ENCODE measurements around the gene ASB13. TPM values are rescaled to one million over a fixed set of nuclear protein-coding genes. Genes with fewer than 3 reads are reported as not detected.

The ASB13 gene
- total and polyA plus RNA-seq, 2 of the 13 experiments (the other 11 are each of a cell fraction or from before 2014, with no cell fraction given): 9.3 to 15.4 TPM

DNA sequence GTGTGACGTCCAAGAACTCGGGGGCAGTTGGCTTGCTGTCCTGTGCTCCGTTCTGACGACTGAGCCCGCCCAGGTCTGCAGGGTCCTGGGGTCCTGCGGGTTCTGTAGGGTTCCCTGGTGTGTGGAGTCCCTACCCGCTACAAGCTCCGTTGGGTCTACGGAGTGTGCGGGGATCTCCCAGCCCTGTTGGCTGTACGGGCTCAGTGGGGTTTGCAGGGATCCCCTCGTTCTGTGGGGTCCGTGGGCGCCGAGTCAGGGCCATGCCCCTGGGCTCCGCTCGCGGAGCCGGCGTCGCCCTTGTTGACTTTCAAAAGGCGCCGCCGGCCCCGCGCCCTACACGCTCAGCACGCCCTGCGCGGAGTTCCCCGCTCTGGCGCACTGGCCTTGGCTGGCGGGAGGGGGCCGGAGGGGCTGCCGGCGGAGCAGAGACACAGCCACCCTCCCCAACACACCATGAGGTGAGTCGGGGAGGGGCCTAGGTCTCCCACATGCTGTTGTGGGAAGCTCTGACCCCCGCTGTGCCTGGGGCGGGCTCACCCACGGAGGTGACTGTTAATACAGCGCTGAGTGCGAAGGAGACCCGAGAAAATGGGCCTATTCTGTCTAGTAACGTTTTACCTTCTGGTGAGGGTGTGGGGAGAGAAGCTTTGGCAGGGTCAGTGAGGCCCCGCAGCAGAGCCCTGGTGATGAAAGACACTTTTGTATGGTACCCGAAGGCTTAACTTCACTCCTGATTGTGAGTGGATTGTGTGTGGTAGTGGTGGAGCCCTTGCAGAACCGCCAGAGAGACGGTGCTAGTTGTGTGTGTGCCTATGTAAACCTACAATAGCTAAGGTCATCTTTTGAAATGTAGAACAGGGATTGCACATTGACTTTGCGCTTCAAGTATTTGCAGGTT lies 26.3 kb upstream of the ASB13 start (continued):
- TF ChIP-seq, protein P1, sequence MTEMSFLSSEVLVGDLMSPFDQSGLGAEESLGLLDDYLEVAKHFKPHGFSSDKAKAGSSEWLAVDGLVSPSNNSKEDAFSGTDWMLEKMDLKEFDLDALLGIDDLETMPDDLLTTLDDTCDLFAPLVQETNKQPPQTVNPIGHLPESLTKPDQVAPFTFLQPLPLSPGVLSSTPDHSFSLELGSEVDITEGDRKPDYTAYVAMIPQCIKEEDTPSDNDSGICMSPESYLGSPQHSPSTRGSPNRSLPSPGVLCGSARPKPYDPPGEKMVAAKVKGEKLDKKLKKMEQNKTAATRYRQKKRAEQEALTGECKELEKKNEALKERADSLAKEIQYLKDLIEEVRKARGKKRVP (CRISPR knock-in tag; IDR thresholded peaks at IDR 0.05): peak in 1 of 2 experiments; percentile 77; a peak in 1 of 4 replicates
- TF ChIP-seq SNAI1 (CRISPR knock-in tag; IDR thresholded peaks at IDR 0.05; ENCODE audit: borderline replicate concordance): peak; percentile 41; the same call in 1 of the 2 replicates
- peak; percentile 57; the same call in 1 of the 2 replicates for TF ChIP-seq GATAD1 (CRISPR knock-in tag; IDR thresholded peaks at IDR 0.05)
- TF ChIP-seq, protein P2, sequence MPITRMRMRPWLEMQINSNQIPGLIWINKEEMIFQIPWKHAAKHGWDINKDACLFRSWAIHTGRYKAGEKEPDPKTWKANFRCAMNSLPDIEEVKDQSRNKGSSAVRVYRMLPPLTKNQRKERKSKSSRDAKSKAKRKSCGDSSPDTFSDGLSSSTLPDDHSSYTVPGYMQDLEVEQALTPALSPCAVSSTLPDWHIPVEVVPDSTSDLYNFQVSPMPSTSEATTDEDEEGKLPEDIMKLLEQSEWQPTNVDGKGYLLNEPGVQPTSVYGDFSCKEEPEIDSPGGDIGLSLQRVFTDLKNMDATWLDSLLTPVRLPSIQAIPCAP (CRISPR knock-in tag; IDR thresholded peaks at IDR 0.05; ENCODE audit: low read depth): no peak
- TF ChIP-seq ZNF777 (CRISPR knock-in tag; IDR thresholded peaks at IDR 0.05): no peak
- TF ChIP-seq, protein P3, sequence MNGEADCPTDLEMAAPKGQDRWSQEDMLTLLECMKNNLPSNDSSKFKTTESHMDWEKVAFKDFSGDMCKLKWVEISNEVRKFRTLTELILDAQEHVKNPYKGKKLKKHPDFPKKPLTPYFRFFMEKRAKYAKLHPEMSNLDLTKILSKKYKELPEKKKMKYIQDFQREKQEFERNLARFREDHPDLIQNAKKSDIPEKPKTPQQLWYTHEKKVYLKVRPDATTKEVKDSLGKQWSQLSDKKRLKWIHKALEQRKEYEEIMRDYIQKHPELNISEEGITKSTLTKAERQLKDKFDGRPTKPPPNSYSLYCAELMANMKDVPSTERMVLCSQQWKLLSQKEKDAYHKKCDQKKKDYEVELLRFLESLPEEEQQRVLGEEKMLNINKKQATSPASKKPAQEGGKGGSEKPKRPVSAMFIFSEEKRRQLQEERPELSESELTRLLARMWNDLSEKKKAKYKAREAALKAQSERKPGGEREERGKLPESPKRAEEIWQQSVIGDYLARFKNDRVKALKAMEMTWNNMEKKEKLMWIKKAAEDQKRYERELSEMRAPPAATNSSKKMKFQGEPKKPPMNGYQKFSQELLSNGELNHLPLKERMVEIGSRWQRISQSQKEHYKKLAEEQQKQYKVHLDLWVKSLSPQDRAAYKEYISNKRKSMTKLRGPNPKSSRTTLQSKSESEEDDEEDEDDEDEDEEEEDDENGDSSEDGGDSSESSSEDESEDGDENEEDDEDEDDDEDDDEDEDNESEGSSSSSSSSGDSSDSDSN (CRISPR knock-in tag; IDR thresholded peaks at IDR 0.05): peak; percentile 91; the same call in 1 of the 2 replicates
- 0 out of 2 replicates have a peak, but pooled peaks have one; percentile 48 for TF ChIP-seq MYNN (CRISPR knock-in tag; IDR thresholded peaks at IDR 0.05; ENCODE audit: low read depth)
- no peak for TF ChIP-seq ZBTB3 (CRISPR knock-in tag; IDR thresholded peaks at IDR 0.05; ENCODE audit: borderline replicate concordance, low read depth)
- no peak for TF ChIP-seq U2AF2 (IDR thresholded peaks at IDR 0.05; ENCODE audit: low read depth, low read length)
- peak; percentile 83 for TF ChIP-seq ZNF331 (CRISPR knock-in tag; IDR thresholded peaks at IDR 0.05)
- TF ChIP-seq ZNF513 (CRISPR knock-in tag; conservative IDR thresholded peaks at IDR 0.05): no peak
- TF ChIP-seq ZNF552 (CRISPR knock-in tag; IDR thresholded peaks at IDR 0.05; ENCODE audit: borderline replicate concordance): 0 out of 2 replicates have a peak, but pooled peaks have one; percentile 74
- no peak for TF ChIP-seq TAF15 (IDR thresholded peaks at IDR 0.05; ENCODE audit: low read depth, low read length, poor library complexity, severe bottlenecking)
- no peak for TF ChIP-seq ZKSCAN1 (IDR thresholded peaks at IDR 0.05; ENCODE audit: low read length)
- peak; percentile 89; the same call in 1 of the 2 replicates for TF ChIP-seq ZNF691 (CRISPR knock-in tag; IDR thresholded peaks at IDR 0.05; ENCODE audit: borderline replicate concordance, low read depth)
- 0 out of 2 replicates have a peak, but pooled peaks have one; percentile 23 for TF ChIP-seq HMG20A (CRISPR knock-in tag; IDR thresholded peaks at IDR 0.05; ENCODE audit: borderline replicate concordance)
- peak; percentile 65; the same call in 1 of the 2 replicates for TF ChIP-seq ZNF629 (CRISPR knock-in tag; conservative IDR thresholded peaks at IDR 0.05)
- peak; percentile 19; the same call in 1 of the 2 replicates for TF ChIP-seq ZNF564 (CRISPR knock-in tag; IDR thresholded peaks at IDR 0.05)
- peak; percentile 98 for TF ChIP-seq ASH2L (IDR thresholded peaks at IDR 0.05; ENCODE audit: insufficient read length, low read depth, low read length)
- TF ChIP-seq HNRNPH1 (optimal IDR thresholded peaks at IDR 0.05; ENCODE audit: low read depth, low read length): no peak
- TF ChIP-seq ZNF34 (CRISPR knock-in tag; IDR thresholded peaks at IDR 0.05; ENCODE audit: borderline replicate concordance): no peak
- peak; percentile 94 for TF ChIP-seq ZBTB7A (CRISPR knock-in tag; IDR thresholded peaks at IDR 0.05)
